ENCODE data around the gene MMP28.

MMP28 gene

GRCh38 chr17:35773129-35773528 is 22.3 kb downstream of the MMP28 start:
- no peaks in the 10 kb centered on the region for H4K20me1 ChIP-seq (ENCODE audit: control insufficient read depth, insufficient read depth, low read depth, low read length)
- no peak overlapping the region for H3K4me2 ChIP-seq (ENCODE audit: low read length)
- TF ChIP-seq EZH2phosphoT487 (IDR thresholded peaks at IDR 0.05; ENCODE audit: borderline replicate concordance, low read length) (no peak), CTCF (IDR thresholded peaks at IDR 0.05; ENCODE audit: low read depth, low read length, poor library complexity, severe bottlenecking) (no peak)
- no peaks in the 10 kb centered on the region for H3K36me3 ChIP-seq (ENCODE audit: control insufficient read depth, low read length)
- no peaks in the 10 kb centered on the region for H3K9me3 ChIP-seq (ENCODE audit: control insufficient read depth, insufficient read depth, low read length)
- no peaks in the 10 kb centered on the region for H3K9me2 ChIP-seq (replicated peaks; ENCODE audit: control insufficient read depth, low read length)
- H3F3A ChIP-seq (ENCODE audit: control insufficient read depth, insufficient read depth), result no peaks in the 10 kb centered on the region
- no peaks in the 10 kb centered on the region for H3K79me2 ChIP-seq (ENCODE audit: control insufficient read depth, low read length)
- H3K4me3 ChIP-seq (ENCODE audit: low read length), result no peak overlapping the region
- H3K27me3 ChIP-seq (ENCODE audit: control insufficient read depth, low read length), result peaks cover 7% of the 10 kb centered on the region
- no peaks in the 10 kb centered on the region for H3K4me1 ChIP-seq (ENCODE audit: control insufficient read depth, low read length)
- H3K27ac ChIP-seq (ENCODE audit: low read depth, low read length), result no peak overlapping the region

GRCh38 chr17:35769895-35770486 is 25.4 kb downstream of the MMP28 start:
- TF ChIP-seq EZH2phosphoT487 (IDR thresholded peaks at IDR 0.05; ENCODE audit: borderline replicate concordance, low read length), result no peak
- TF ChIP-seq CTCF (IDR thresholded peaks at IDR 0.05; ENCODE audit: low read depth, low read length, poor library complexity, severe bottlenecking), result peak; percentile 47
- Histone ChIP-seq H3K27ac (ENCODE audit: low read depth, low read length) (no peak overlapping the region), H3K9me3 (ENCODE audit: control insufficient read depth, insufficient read depth, low read length) (no peaks in the 10 kb centered on the region), H3K79me2 (ENCODE audit: control insufficient read depth, low read length) (no peaks in the 10 kb centered on the region), H3K4me1 (ENCODE audit: control insufficient read depth, low read length) (peaks cover 5% of the 10 kb centered on the region), H3F3A (ENCODE audit: control insufficient read depth, insufficient read depth) (no peaks in the 10 kb centered on the region), H3K9me2 (replicated peaks; ENCODE audit: control insufficient read depth, low read length) (no peaks in the 10 kb centered on the region), H3K36me3 (ENCODE audit: control insufficient read depth, low read length) (no peaks in the 10 kb centered on the region), H3K4me2 (ENCODE audit: low read length) (no peak overlapping the region), H4K20me1 (ENCODE audit: control insufficient read depth, insufficient read depth, low read depth, low read length) (no peaks in the 10 kb centered on the region), H3K4me3 (ENCODE audit: low read length) (no peak overlapping the region), H3K27me3 (ENCODE audit: control insufficient read depth, low read length) (peaks cover 9% of the 10 kb centered on the region)

GRCh38 chr17:35768797-35769196 is 26.6 kb downstream of the MMP28 start:
- Histone ChIP-seq H3K27me3 (ENCODE audit: control insufficient read depth, low read length) (peaks cover 9% of the 10 kb centered on the region; the same call in 1 of the 2 replicates), H4K20me1 (ENCODE audit: control insufficient read depth, insufficient read depth, low read depth, low read length) (no peaks in the 10 kb centered on the region), H3K9me3 (ENCODE audit: control insufficient read depth, insufficient read depth, low read length) (no peaks in the 10 kb centered on the region), H3K4me1 (ENCODE audit: control insufficient read depth, low read length) (peaks cover 12% of the 10 kb centered on the region), H3K36me3 (ENCODE audit: control insufficient read depth, low read length) (no peaks in the 10 kb centered on the region), H3K4me2 (ENCODE audit: low read length) (no peak overlapping the region), H3K79me2 (ENCODE audit: control insufficient read depth, low read length) (no peaks in the 10 kb centered on the region), H3K4me3 (ENCODE audit: low read length) (no peak overlapping the region), H3K27ac (ENCODE audit: low read depth, low read length) (no peak overlapping the region), H3K9me2 (replicated peaks; ENCODE audit: control insufficient read depth, low read length) (no peaks in the 10 kb centered on the region), H3F3A (ENCODE audit: control insufficient read depth, insufficient read depth) (no peaks in the 10 kb centered on the region)
- TF ChIP-seq EZH2phosphoT487 (IDR thresholded peaks at IDR 0.05; ENCODE audit: borderline replicate concordance, low read length) (no peak), CTCF (IDR thresholded peaks at IDR 0.05; ENCODE audit: low read depth, low read length, poor library complexity, severe bottlenecking) (no peak)
